Endothelial cell of umbilical vein (primary cell): ENCODE measurements around the gene CAMK2N1. TPM values are rescaled to one million over a fixed set of nuclear protein-coding genes. Genes with fewer than 3 reads are reported as not detected.
A peak's percentile ranks its signal among the peaks of the same experiment; 100 is the strongest.

Experiments
- BruUV-seq: library from RNA; stranded (reverse); fragments of 400-500 nt; replicated peaks from 2 replicates; lab custom pipeline; 2021; lab: Mats Ljungman, UMichigan
- CTCF ChIA-PET: fragments of 300-600, 350-600 bp; sonication (Branson Sonifier 250); formaldehyde crosslinking; loops from one replicate; lab custom pipeline; 2021; ENCODE audit warnings: antibody characterized with exemption, inconsistent platforms; lab: Charles Lee
- POLR2A ChIA-PET: fragments of 300-600, 350-600 bp; sonication (Branson Sonifier 250); formaldehyde crosslinking; loops from one replicate; lab custom pipeline; 2021; ENCODE audit warnings: antibody characterized with exemption, inconsistent platforms; lab: Charles Lee
- DNase-seq: peaks from one replicate; pipeline ENCODE4 v3.0.0-alpha.2; 2011; ENCODE audit warnings: low read depth, low spot score
- FAIRE-seq: peaks from 2 replicates; lab custom pipeline; 2011; peaks lifted over from hg19 to GRCh38; lab: Jason Lieb, UNC
- H2AFZ ChIP-seq: 2 replicates; pipeline ENCODE4 v1.6.0; 2012; ENCODE audit warnings: low read depth, low read length, control low read depth, inconsistent platforms
- H3K27ac ChIP-seq: 2 replicates; pipeline ENCODE4 v1.5.1; 2011; ENCODE audit warnings: low read depth, mild to moderate bottlenecking, control low read depth, low read length, moderate library complexity; ENCODE audit not compliant: insufficient read depth
- H3K27me3 ChIP-seq, 2 experiments: 2 replicates each; pipeline versions ENCODE4 v1.6.0 to v1.6.1; 2011; ENCODE audit warnings: low read length in 2 of 2, mixed read lengths in 1 of 2; ENCODE audit not compliant: control insufficient read depth in 2 of 2, insufficient read depth in 2 of 2
- H3K36me3 ChIP-seq, 2 experiments: 2 replicates in 1 of 2; 3 replicates in 1 of 2; pipeline ENCODE4 v1.5.1; 2011; ENCODE audit warnings: low read length in 2 of 2, mild to moderate bottlenecking in 1 of 2, moderate library complexity in 1 of 2; ENCODE audit not compliant: control insufficient read depth in 2 of 2, insufficient read depth in 2 of 2; ENCODE audit errors: extremely low read depth in 1 of 2
- H3K4me1 ChIP-seq: 3 replicates; pipeline ENCODE4 v1.5.1; 2011; ENCODE audit warnings: mild to moderate bottlenecking, low read length; ENCODE audit not compliant: control insufficient read depth, insufficient read depth; ENCODE audit errors: extremely low read depth
- H3K4me2 ChIP-seq: 2 replicates; pipeline ENCODE4 v1.6.1; 2011; ENCODE audit warnings: low read length, control low read depth, mixed read lengths; ENCODE audit not compliant: insufficient read depth
- H3K4me3 ChIP-seq, 3 experiments: fragments of 200-600 bp in 1 of 3; sonication (generic), shearing (Covaris generic) in 1 of 3; replicated peaks in 1 of 3; 2 replicates each; pipeline ENCODE4 v1.5.1; 2011 to 2016; ENCODE audit warnings: control low read depth in 3 of 3, low read length in 3 of 3, mild to moderate bottlenecking in 2 of 3, inconsistent platforms in 1 of 3, low read depth in 1 of 3, moderate library complexity in 1 of 3; ENCODE audit not compliant: insufficient read depth in 1 of 3
- H3K79me2 ChIP-seq: 2 replicates; pipeline ENCODE4 v1.6.0; 2012; ENCODE audit warnings: low read length, inconsistent platforms; ENCODE audit not compliant: control insufficient read depth, insufficient read depth
- H3K9ac ChIP-seq: replicated peaks from 2 replicates; pipeline ENCODE3; 2011; ENCODE audit warnings: low read length, control low read depth; ENCODE audit not compliant: insufficient read depth; ENCODE audit errors: extremely low read depth
- H3K9me1 ChIP-seq: replicated peaks from 3 replicates; pipeline ENCODE4 v1.6.0; 2011; ENCODE audit warnings: mild to moderate bottlenecking, low read length; ENCODE audit not compliant: control insufficient read depth, insufficient read depth; ENCODE audit errors: extremely low read depth
- H3K9me3 ChIP-seq: replicated peaks from 2 replicates; pipeline ENCODE4 v1.5.1; 2012; ENCODE audit warnings: low read length, inconsistent platforms; ENCODE audit not compliant: control insufficient read depth, insufficient read depth
- H4K20me1 ChIP-seq: replicated peaks from 2 replicates; pipeline ENCODE3; 2011; ENCODE audit warnings: mild to moderate bottlenecking, low read length; ENCODE audit not compliant: control insufficient read depth, insufficient read depth; ENCODE audit errors: extremely low read depth
- CTCF ChIP-seq, 2 donors: IDR thresholded peaks; 1 replicate in 1 of 2; 2 replicates in 1 of 2; pipeline ENCODE4 v1.5.1; 2011; ENCODE audit warnings: low read length in 2 of 2, mild to moderate bottlenecking in 2 of 2, moderate library complexity in 2 of 2, control low read depth in 1 of 2, inconsistent platforms in 1 of 2, low read depth in 1 of 2; ENCODE audit not compliant: insufficient read depth in 1 of 2; ENCODE audit errors: extremely low read depth in 1 of 2
- EZH2 ChIP-seq: IDR thresholded peaks from 2 replicates; pipeline ENCODE4 v1.6.1; 2012; ENCODE audit warnings: borderline replicate concordance, low read depth, mild to moderate bottlenecking, moderate library complexity, low read length, inconsistent platforms; ENCODE audit not compliant: severe bottlenecking
- FOS ChIP-seq: IDR thresholded peaks from 2 replicates; pipeline ENCODE4 v1.6.1; 2011; ENCODE audit warnings: mild to moderate bottlenecking, low read length, moderate library complexity, borderline replicate concordance; ENCODE audit not compliant: insufficient read depth
- GATA2 ChIP-seq: IDR thresholded peaks from 2 replicates; pipeline ENCODE4 v1.7.0; 2011; ENCODE audit warnings: low read depth, mild to moderate bottlenecking, moderate library complexity, mixed read lengths, low read length; ENCODE audit not compliant: insufficient read length, insufficient read depth
- JUN ChIP-seq: IDR thresholded peaks from 2 replicates; pipeline ENCODE4 v1.6.1; 2011; ENCODE audit warnings: borderline replicate concordance, low read depth; ENCODE audit not compliant: insufficient read length, insufficient read depth
- MAX ChIP-seq: IDR thresholded peaks from 2 replicates; pipeline ENCODE4 v1.6.1; 2011; ENCODE audit not compliant: insufficient read depth, insufficient read length
- MYC ChIP-seq: IDR thresholded peaks from one replicate; pipeline ENCODE4 v1.6.1; 2011; ENCODE audit warnings: mild to moderate bottlenecking, low read depth, low read length
- POLR2A ChIP-seq: IDR thresholded peaks from 2 replicates; pipeline ENCODE4 v1.6.1; 2012; ENCODE audit warnings: low read depth, mild to moderate bottlenecking, control low read depth, low read length
- POLR2AphosphoS5 ChIP-seq: IDR thresholded peaks from 2 replicates; pipeline ENCODE4 v1.6.1; 2012; ENCODE audit warnings: low read depth, mild to moderate bottlenecking, control low read depth, low read length, moderate library complexity; ENCODE audit not compliant: insufficient read depth
- dilution Hi-C: fragments of 300-500 bp; cut with MboI; formaldehyde crosslinking; loops from one replicate; pipeline ENCODE4 v1.15.0; 2019; ENCODE audit warnings: low sequenced_read_pairs; ENCODE audit not compliant: extremely low pct_ligation_motif_present
- intact Hi-C: fragments of 100-400 bp; cut with micrococcal nuclease; formaldehyde crosslinking; loops from one replicate; pipeline ENCODE4 v1.10.0; 2022
- polyA plus RNA-seq, 4 experiments: library from polyadenylated mRNA; depleted of rRNA in 3 of 4; stranded (reverse) in 3 of 4; unstranded in 1 of 4; fragments of >200 nt; gene quantifications; 2 replicates each; pipeline versions ENCODE4 v1.2.1 to v1.2.3, GENCODE V29; 2011 to 2012; ENCODE audit warnings: missing spikeins in 1 of 4
- total RNA-seq: library from RNA; stranded (reverse); gene quantifications from 2 replicates; pipeline ENCODE4 v1.2.3, GENCODE V29; 2021

The CAMK2N1 gene
- total and polyA plus RNA-seq, 2 donors (not counting 3 experiments of a cell fraction or from before 2014, with no cell fraction given), result 3.3 to 18.3 TPM

- H2AFZ ChIP-seq, result peak overlapping the region; percentile 99
- peaks cover 11% of the 10 kb centered on the region for H3K4me1 ChIP-seq
- CTCF ChIA-PET, result interaction anchor here (1.8 kb wide), 1 partner anchor 13 kb away, joined by 9 read pairs; no protein-coding TSS in a partner anchor
- H3K4me2 ChIP-seq, result peak overlapping the region; percentile 88
- intact Hi-C loops, result loop anchor here (5.0 kb wide), 1 partner anchor 125 kb away; the partner anchor contains the start of gene PINK1
- H3K9ac ChIP-seq, result peak overlapping the region; percentile 80
- FAIRE-seq (no peak), DNase-seq (no peak)
- POLR2A ChIA-PET, result no interaction called here
- peak overlapping the region; percentile 70 to 94 (median 94) for H3K4me3 ChIP-seq
- H3K9me1 ChIP-seq, result no peaks in the 10 kb centered on the region
- BruUV-seq, result no TSS peak
- peaks cover 2 to 3% of the 10 kb centered on the region in 2 experiments for H3K27me3 ChIP-seq
- H4K20me1 ChIP-seq, result no peaks in the 10 kb centered on the region
- H3K9me3 ChIP-seq, result no peaks in the 10 kb centered on the region
- dilution Hi-C loops, result no loop called here
- TF ChIP-seq GATA2 (no peak), CTCF (IDR thresholded peaks at IDR 0.05; ENCODE audit: extremely low read depth in 1 of 2, insufficient read depth in 1 of 2, low read depth in 1 of 2, low read length in 2 of 2) (no peak), EZH2 (no peak), JUN (no peak), FOS (no peak), POLR2A (no peak), MYC (no peak), POLR2AphosphoS5 (no peak), MAX (no peak)
- peak overlapping the region; percentile 80 for H3K27ac ChIP-seq
- H3K36me3 ChIP-seq, result peaks cover 2 to 3% of the 10 kb centered on the region in 2 experiments
- peaks cover 33% of the 10 kb centered on the region for H3K79me2 ChIP-seq
These were observed 21.2 kb upstream of the CAMK2N1 start for GRCh38 chr1:20507248-20507563.
